ENCODE measurements around the gene GMPR2.

DNA sequence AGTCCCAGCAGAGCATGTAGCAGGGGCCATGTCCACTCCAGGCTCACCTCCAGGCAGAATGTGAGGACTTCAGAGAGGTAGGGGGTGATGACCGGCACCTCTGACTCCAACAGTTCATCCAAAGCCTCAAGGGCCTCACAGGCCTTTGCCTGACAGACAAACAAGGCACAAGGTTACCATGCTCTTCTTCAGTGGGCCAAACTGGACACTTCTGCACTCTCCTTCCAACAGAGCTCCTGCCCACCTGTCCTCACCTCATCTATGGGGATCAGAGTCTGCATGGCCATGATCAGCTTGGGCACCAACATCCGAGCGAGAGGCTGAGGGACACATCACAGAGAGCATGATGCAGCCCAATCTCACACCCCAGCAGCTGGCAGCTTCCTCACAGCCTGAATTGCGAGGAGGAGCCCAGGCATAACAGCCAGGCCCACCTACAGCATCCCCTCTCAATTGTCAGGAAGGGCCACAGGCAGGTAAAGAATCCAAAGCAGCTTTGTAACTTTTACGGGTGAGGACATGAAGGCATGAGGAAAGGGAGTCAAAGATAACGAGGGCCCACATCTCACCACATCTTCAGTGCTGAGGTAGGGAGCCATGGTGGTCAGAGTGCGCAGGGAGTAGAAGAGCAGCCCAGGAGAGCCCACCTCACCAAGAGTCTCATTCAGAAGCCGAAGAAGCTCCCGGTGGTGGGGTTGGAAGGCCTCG is 45.7 kb upstream of the GMPR2 start:
- TF ChIP-seq, protein P1, sequence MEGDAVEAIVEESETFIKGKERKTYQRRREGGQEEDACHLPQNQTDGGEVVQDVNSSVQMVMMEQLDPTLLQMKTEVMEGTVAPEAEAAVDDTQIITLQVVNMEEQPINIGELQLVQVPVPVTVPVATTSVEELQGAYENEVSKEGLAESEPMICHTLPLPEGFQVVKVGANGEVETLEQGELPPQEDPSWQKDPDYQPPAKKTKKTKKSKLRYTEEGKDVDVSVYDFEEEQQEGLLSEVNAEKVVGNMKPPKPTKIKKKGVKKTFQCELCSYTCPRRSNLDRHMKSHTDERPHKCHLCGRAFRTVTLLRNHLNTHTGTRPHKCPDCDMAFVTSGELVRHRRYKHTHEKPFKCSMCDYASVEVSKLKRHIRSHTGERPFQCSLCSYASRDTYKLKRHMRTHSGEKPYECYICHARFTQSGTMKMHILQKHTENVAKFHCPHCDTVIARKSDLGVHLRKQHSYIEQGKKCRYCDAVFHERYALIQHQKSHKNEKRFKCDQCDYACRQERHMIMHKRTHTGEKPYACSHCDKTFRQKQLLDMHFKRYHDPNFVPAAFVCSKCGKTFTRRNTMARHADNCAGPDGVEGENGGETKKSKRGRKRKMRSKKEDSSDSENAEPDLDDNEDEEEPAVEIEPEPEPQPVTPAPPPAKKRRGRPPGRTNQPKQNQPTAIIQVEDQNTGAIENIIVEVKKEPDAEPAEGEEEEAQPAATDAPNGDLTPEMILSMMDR (IDR thresholded peaks at IDR 0.05), result no peak
- TF ChIP-seq POLR2A (IDR thresholded peaks at IDR 0.05), result no peak
